H1 (cell line): ENCODE results near the gene VSIG10L2. TPM values are rescaled to one million over a fixed set of nuclear protein-coding genes. Genes with fewer than 3 reads are reported as not detected.

Experiments used
- ATF2 ChIP-seq: IDR thresholded peaks from 2 replicates; pipeline ENCODE4 v1.6.1; 2012; ENCODE audit warnings: low read length, inconsistent platforms
- HDAC6 ChIP-seq: IDR thresholded peaks from one replicate; pipeline ENCODE4 v1.7.1; 2012; ENCODE audit warnings: low read depth, mild to moderate bottlenecking, inconsistent platforms, low read length, moderate library complexity
- KDM5A ChIP-seq: fragments of 200-600 bp; IDR thresholded peaks from 2 replicates; pipeline ENCODE4 v1.7.1; 2012; ENCODE audit warnings: mild to moderate bottlenecking, low read length, inconsistent platforms, mixed read lengths
- SUZ12 ChIP-seq: fragments of 200-600 bp; sonication (generic); IDR thresholded peaks from 2 replicates; pipeline ENCODE4 v1.6.1; 2012; ENCODE audit warnings: mild to moderate bottlenecking, inconsistent platforms, low read length, moderate library complexity, mixed read lengths
- polyA plus RNA-seq, 7 experiments: library from polyadenylated mRNA; depleted of rRNA in 3 of 7; stranded (reverse) in 5 of 7; unstranded in 2 of 7; fragments of >200 nt in 5 of 7; fragments of 200-250 nt in 2 of 7; gene quantifications; 1 replicate in 5 of 7; 2 replicates in 1 of 7; 4 replicates in 1 of 7; pipeline versions ENCODE4 v1.2.1 to v1.2.3, GENCODE V29; 2011 to 2013; ENCODE audit warnings: missing spikeins in 2 of 7, mixed read lengths in 2 of 7
- total RNA-seq: library from RNA; stranded (reverse); fragmentation: NEBNext Ultra II Directional; extraction: Animal tissue kit (Norgen Biotek cat#: 25700); gene quantifications from 2 replicates; pipeline ENCODE4 v1.2.1, GENCODE V29; 2021

Gene VSIG10L2
- total and polyA plus RNA-seq, 2 of the 8 experiments (the other 6 are each of a cell fraction or from before 2014, with no cell fraction given), result not detected

- TF ChIP-seq ATF2 (no peak), KDM5A (no peak), SUZ12 (no peak), HDAC6 (no peak)
Measured at GRCh38 chr11:125922156-125922555, 23.7 kb upstream of the VSIG10L2 start (continued).
